WI38 (cell line): ENCODE measurements around the gene CTR9.

Experiments
- H3K4me3 ChIP-seq: 2 replicates; pipeline ENCODE4 v1.5.1; 2011; ENCODE audit warnings: low read depth, mild to moderate bottlenecking, control low read depth, low read length
- CTCF ChIP-seq: IDR thresholded peaks from 2 replicates; pipeline ENCODE4 v1.5.1; 2012; ENCODE audit warnings: low read depth, mild to moderate bottlenecking, control low read depth, low read length

CTR9 gene

GRCh38 chr11:10727146-10727851 lies 23.7 kb upstream of the CTR9 start:
- H3K4me3 ChIP-seq = no peak overlapping the region
- no peak for TF ChIP-seq CTCF

GRCh38 chr11:10728154-10728553 lies 22.9 kb upstream of the CTR9 start:
- no peak overlapping the region for H3K4me3 ChIP-seq
- TF ChIP-seq CTCF = no peak

- H3K4me3 ChIP-seq = no peak overlapping the region
- TF ChIP-seq CTCF = no peak
Measured at GRCh38 chr11:10728789-10729472, 22.1 kb upstream of the CTR9 start.

GRCh38 chr11:10730151-10730550 lies 20.9 kb upstream of the CTR9 start:
- H3K4me3 ChIP-seq = no peak overlapping the region
- no peak for TF ChIP-seq CTCF

GRCh38 chr11:10731064-10731680 lies 19.9 kb upstream of the CTR9 start:
- no peak for TF ChIP-seq CTCF
- H3K4me3 ChIP-seq = no peak overlapping the region

- TF ChIP-seq CTCF = peak; percentile 93
- H3K4me3 ChIP-seq = peak overlapping the region; percentile 50
Measured at GRCh38 chr11:10735481-10736475, 15.3 kb upstream of the CTR9 start.
